A549 (cell line): Measurements from ENCODE around the gene PNPO. TPM values are rescaled to one million over a fixed set of nuclear protein-coding genes. Genes with fewer than 3 reads are reported as not detected.

Source experiments
- ATAC-seq, 2 experiments: fragments of 200-7000 bp in 1 of 2; fragments of >200 bp in 1 of 2; cut with Nextera tagmentation in 1 of 2; cut with Tn5 transposase in 1 of 2; 3 replicates each; pipeline versions ENCODE4 v1.8.0 to v1.9.1; 2018 to 2020; ENCODE audit warnings: mild to moderate bottlenecking in 1 of 2, moderate library complexity in 1 of 2
- CTCF ChIA-PET: fragments of 300-600 bp; sonication (Branson Sonifier 250); formaldehyde crosslinking; extraction: SDS; loops from one replicate; lab custom pipeline; 2021; ENCODE audit warnings: antibody characterized with exemption, inconsistent platforms; lab: Yijun Ruan, JAX
- POLR2A ChIA-PET: fragments of 350-600 bp; formaldehyde crosslinking; extraction: SDS; loops from one replicate; lab custom pipeline; 2021; ENCODE audit warnings: antibody characterized with exemption, inconsistent platforms; lab: Yijun Ruan, JAX
- DNase-seq, 2 experiments: peaks; one replicate each; pipeline versions ENCODE4 v3.0.0 to v3.0.0-alpha.2; 2011 to 2016; ENCODE audit warnings: low read depth in 1 of 2, low spot score in 1 of 2
- FAIRE-seq: peaks from 2 replicates; lab custom pipeline; 2011; peaks lifted over from hg19 to GRCh38; lab: Jason Lieb, UNC
- H3K27ac ChIP-seq, 2 experiments: fragments of >200 bp; sonication (Bioruptor Twin); formaldehyde crosslinking; 3 replicates each; pipeline ENCODE4 v1.5.1; 2016 to 2017
- H3K4me1 ChIP-seq: fragments of >200 bp; sonication (Bioruptor Twin); formaldehyde crosslinking; 3 replicates; pipeline ENCODE4 v1.6.1; 2016
- H3K4me2 ChIP-seq: fragments of >200 bp; sonication (Bioruptor Twin); formaldehyde crosslinking; 3 replicates; pipeline ENCODE4 v1.6.1; 2016
- H3K4me3 ChIP-seq: fragments of >200 bp; sonication (Bioruptor Twin); formaldehyde crosslinking; 3 replicates; pipeline ENCODE4 v1.5.1; 2016
- H3K9me3 ChIP-seq: fragments of >200 bp; sonication (Bioruptor Twin); formaldehyde crosslinking; 3 replicates; pipeline ENCODE4 v1.6.1; 2016
- ATOH8 ChIP-seq: fragments of 250-450 bp; sonication (Bioruptor Pico); IDR thresholded peaks from 2 replicates; pipeline ENCODE4 v1.5.0; 2020; ENCODE audit warnings: low read depth, mild to moderate bottlenecking, moderate library complexity
- BHLHE40 ChIP-seq: IDR thresholded peaks from 2 replicates; pipeline ENCODE4 v1.6.1; 2012; ENCODE audit warnings: low read depth, low read length, inconsistent platforms
- CBX8 ChIP-seq: fragments of 200-600 bp; sonication (generic); IDR thresholded peaks from 2 replicates; pipeline ENCODE4 v1.6.1; 2016
- CEBPB ChIP-seq, 2 experiments: fragments of >200 bp in 1 of 2; sonication (Bioruptor Twin) in 1 of 2; formaldehyde crosslinking in 1 of 2; IDR thresholded peaks; 2 replicates each; pipeline ENCODE4 v1.6.1; 2012 to 2016
- CHD2 ChIP-seq: fragments of 150-350 bp; IDR thresholded peaks from 2 replicates; pipeline ENCODE4 v1.6.1; 2014; ENCODE audit warnings: low read length; ENCODE audit not compliant: partially characterized antibody
- EP300 ChIP-seq, 2 experiments: fragments of >200 bp; sonication (Bioruptor Twin); formaldehyde crosslinking; IDR thresholded peaks; 2 replicates in 1 of 2; 3 replicates in 1 of 2; pipeline ENCODE4 v1.6.1; 2016 to 2017
- ESRRA ChIP-seq: fragments of 150-350 bp; IDR thresholded peaks from 2 replicates; pipeline ENCODE4 v1.6.1; 2014; ENCODE audit warnings: mild to moderate bottlenecking, low read length, borderline replicate concordance
- FOXS1 ChIP-seq: fragments of 250-450 bp; sonication (Bioruptor Pico); IDR thresholded peaks from 2 replicates; pipeline ENCODE4 v1.5.0; 2020; ENCODE audit warnings: mild to moderate bottlenecking, moderate library complexity
- GATA3 ChIP-seq: IDR thresholded peaks from 2 replicates; pipeline ENCODE4 v1.6.1; 2012; ENCODE audit warnings: borderline replicate concordance
- HDAC2 ChIP-seq: fragments of 200-600 bp; sonication (generic); IDR thresholded peaks from 2 replicates; pipeline ENCODE4 v1.6.1; 2016
- HES2 ChIP-seq: fragments of >200 bp; sonication (Bioruptor Twin); formaldehyde crosslinking; IDR thresholded peaks from 2 replicates; pipeline ENCODE4 v1.6.1; 2016
- HEYL ChIP-seq: fragments of 250-450 bp; sonication (Bioruptor Pico); IDR thresholded peaks from 2 replicates; pipeline ENCODE4 v1.8.0; 2021; ENCODE audit warnings: mild to moderate bottlenecking, moderate library complexity
- JUN ChIP-seq, 2 experiments: fragments of >200 bp; sonication (Bioruptor Twin); formaldehyde crosslinking; IDR thresholded peaks; 2 replicates in 1 of 2; 3 replicates in 1 of 2; pipeline ENCODE4 v1.6.1; 2016 to 2017
- JUNB ChIP-seq: fragments of >200 bp; sonication (Bioruptor Twin); formaldehyde crosslinking; IDR thresholded peaks from 2 replicates; pipeline ENCODE4 v1.6.1; 2016
- KDM1A ChIP-seq: fragments of 200-600 bp; sonication (generic); IDR thresholded peaks from 2 replicates; pipeline ENCODE4 v1.6.1; 2016; ENCODE audit warnings: low read depth, mild to moderate bottlenecking
- KDM5A ChIP-seq: fragments of 200-600 bp; sonication (generic); IDR thresholded peaks from 2 replicates; pipeline ENCODE4 v1.6.1; 2016; ENCODE audit warnings: antibody characterized with exemption, mild to moderate bottlenecking
- MAFK ChIP-seq: fragments of 450-650 bp; IDR thresholded peaks from 2 replicates; pipeline ENCODE4 v1.6.1; 2014; ENCODE audit not compliant: partially characterized antibody
- NFE2L2 ChIP-seq: fragments of 150-350 bp; conservative IDR thresholded peaks from 2 replicates; pipeline ENCODE4 v1.6.1; 2014; ENCODE audit warnings: low read length
- NR3C1 ChIP-seq: fragments of >200 bp; sonication (Bioruptor Twin); formaldehyde crosslinking; IDR thresholded peaks from 3 replicates; pipeline ENCODE4 v1.6.1; 2017
- PHF8 ChIP-seq: fragments of 200-600 bp; sonication (generic); IDR thresholded peaks from 2 replicates; pipeline ENCODE4 v1.6.1; 2016; ENCODE audit warnings: low read depth, mild to moderate bottlenecking, antibody characterized with exemption, moderate library complexity, borderline replicate concordance
- POLR2AphosphoS2 ChIP-seq: conservative IDR thresholded peaks from 2 replicates; pipeline ENCODE4 v1.6.1; 2012; ENCODE audit warnings: low read length, improper control_type of control experiment, inconsistent platforms
- RAD21 ChIP-seq, 2 experiments: fragments of >200 bp in 1 of 2; sonication (Bioruptor Twin) in 1 of 2; formaldehyde crosslinking in 1 of 2; IDR thresholded peaks in 1 of 2; conservative IDR thresholded peaks in 1 of 2; 2 replicates in 1 of 2; 3 replicates in 1 of 2; pipeline ENCODE4 v1.6.1; 2012 to 2018; ENCODE audit warnings: inconsistent platforms in 1 of 2
- RCOR1 ChIP-seq: fragments of 150-350 bp; IDR thresholded peaks from 2 replicates; pipeline ENCODE4 v1.6.1; 2014; ENCODE audit warnings: antibody characterized with exemption, low read length, low read depth
- SMC3 ChIP-seq: fragments of >200 bp; sonication (Bioruptor Twin); formaldehyde crosslinking; IDR thresholded peaks from 3 replicates; pipeline ENCODE4 v1.6.1; 2018; ENCODE audit warnings: inconsistent platforms
- TFCP2L1 ChIP-seq: fragments of 250-450 bp; sonication (Bioruptor Pico); IDR thresholded peaks from 2 replicates; pipeline ENCODE4 v1.5.0; 2021; ENCODE audit warnings: mild to moderate bottlenecking
- TP53 ChIP-seq: fragments of 250-450 bp; sonication (Bioruptor Pico); IDR thresholded peaks from 2 replicates; pipeline ENCODE4 v1.5.0; 2021; ENCODE audit warnings: mild to moderate bottlenecking, moderate library complexity
- ZC3H11A ChIP-seq: fragments of 450-650 bp; IDR thresholded peaks from 2 replicates; pipeline ENCODE4 v1.6.1; 2014; ENCODE audit warnings: antibody characterized with exemption, mild to moderate bottlenecking
- ZFP36 ChIP-seq: fragments of 450-650 bp; IDR thresholded peaks from 2 replicates; pipeline ENCODE4 v1.6.1; 2014; ENCODE audit warnings: borderline replicate concordance; ENCODE audit not compliant: partially characterized antibody
- WGBS: methylation state at CpG from one replicate; pipeline ENCODE4 v1.1.6; 2017; ENCODE audit errors: missing lambda C conversion rate; 5-methylcytosine and 5-hydroxymethylcytosine counted together
- polyA plus RNA-seq, 4 experiments: library from polyadenylated mRNA; depleted of rRNA in 3 of 4; stranded (reverse); fragments of >200 nt; fragmentation: RNase III in 1 of 4; extraction: RNeasy Plus Mini Kit Qiagen cat#74134 plus additional on column Dnase treatment in 1 of 4; gene quantifications; 2 replicates in 3 of 4; 3 replicates in 1 of 4; pipeline ENCODE4 v1.2.3, GENCODE V29; 2011 to 2017
- TF ChIP-seq, protein P1 (sequence below): IDR thresholded peaks from 2 replicates; pipeline ENCODE4 v1.6.1; 2012; ENCODE audit warnings: low read depth, borderline replicate concordance
- TF ChIP-seq, protein P2 (sequence below): fragments of >200 bp; sonication (Bioruptor Twin); formaldehyde crosslinking; IDR thresholded peaks from 3 replicates; pipeline ENCODE4 v1.5.1; 2016
- TF ChIP-seq, protein P3 (sequence below): fragments of 200-600 bp; sonication (generic); IDR thresholded peaks from 2 replicates; pipeline ENCODE4 v1.6.1; 2016; ENCODE audit warnings: antibody characterized with exemption, mild to moderate bottlenecking, moderate library complexity

PNPO gene
- polyA plus RNA-seq, 2 of the 4 experiments (the other 2 are of a cell fraction) = 29.5 to 40.8 TPM

GRCh38 chr17:47948706-47949196 lies 7.4 kb downstream of the PNPO start (continued):
- TF ChIP-seq EP300 (IDR thresholded peaks at IDR 0.05) (peak; percentile 28 to 50; a peak in 2 of 5 replicates), ESRRA (no peak), MAFK (peak; percentile 25), TP53 (CRISPR knock-in tag) (no peak), KDM1A (no peak)

- Histone ChIP-seq H3K4me2 (peak overlapping the region; percentile 70), H3K9me3 (no peaks in the 10 kb centered on the region), H3K27ac (peak overlapping the region; percentile 77 to 87), H3K4me3 (peak overlapping the region; percentile 5; the same call in 1 of the 3 replicates), H3K4me1 (peaks cover 48% of the 10 kb centered on the region)
- ChIA-PET POLR2A (interaction anchor here (0.6 to 1.8 kb wide), 4 partner anchors 8 to 119 kb away, joined by 3 to 10 read pairs (median 7); partner anchors contain the start of genes CDK5RAP3 and PRR15L), CTCF (interaction anchor here (0.7 to 24.7 kb wide), 43 partner anchors 18 to 1440 kb away, joined by 3 to 1426 read pairs (median 5); partner anchors contain the start of genes CDK5RAP3, LRRC46, MRPL10 and PNPO)
- no peak for FAIRE-seq
- DNase-seq = peak; percentile 80 to 85
- no peak for TF ChIP-seq GATA3
- no peak for TF ChIP-seq ZFP36
- no peak for TF ChIP-seq HES2
- TF ChIP-seq JUNB = no peak
- peak in 1 of 2 experiments; percentile 60; a peak in 1 of 4 replicates for TF ChIP-seq CEBPB (IDR thresholded peaks at IDR 0.05)
- TF ChIP-seq JUN (IDR thresholded peaks at IDR 0.05) = no peak
- TF ChIP-seq CHD2 = no peak
- TF ChIP-seq, protein P1, sequence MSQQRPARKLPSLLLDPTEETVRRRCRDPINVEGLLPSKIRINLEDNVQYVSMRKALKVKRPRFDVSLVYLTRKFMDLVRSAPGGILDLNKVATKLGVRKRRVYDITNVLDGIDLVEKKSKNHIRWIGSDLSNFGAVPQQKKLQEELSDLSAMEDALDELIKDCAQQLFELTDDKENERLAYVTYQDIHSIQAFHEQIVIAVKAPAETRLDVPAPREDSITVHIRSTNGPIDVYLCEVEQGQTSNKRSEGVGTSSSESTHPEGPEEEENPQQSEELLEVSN = no peak
- TF ChIP-seq POLR2AphosphoS2 = no peak
- no peak for TF ChIP-seq EP300 (IDR thresholded peaks at IDR 0.05)
- TF ChIP-seq NR3C1 = no peak
- TF ChIP-seq SMC3 = peak; percentile 95
- no peak for TF ChIP-seq TFCP2L1 (CRISPR knock-in tag)
- no peak for TF ChIP-seq FOXS1 (CRISPR knock-in tag)
- no peak for TF ChIP-seq KDM1A
- no peak for TF ChIP-seq NFE2L2
- TF ChIP-seq, protein P2, sequence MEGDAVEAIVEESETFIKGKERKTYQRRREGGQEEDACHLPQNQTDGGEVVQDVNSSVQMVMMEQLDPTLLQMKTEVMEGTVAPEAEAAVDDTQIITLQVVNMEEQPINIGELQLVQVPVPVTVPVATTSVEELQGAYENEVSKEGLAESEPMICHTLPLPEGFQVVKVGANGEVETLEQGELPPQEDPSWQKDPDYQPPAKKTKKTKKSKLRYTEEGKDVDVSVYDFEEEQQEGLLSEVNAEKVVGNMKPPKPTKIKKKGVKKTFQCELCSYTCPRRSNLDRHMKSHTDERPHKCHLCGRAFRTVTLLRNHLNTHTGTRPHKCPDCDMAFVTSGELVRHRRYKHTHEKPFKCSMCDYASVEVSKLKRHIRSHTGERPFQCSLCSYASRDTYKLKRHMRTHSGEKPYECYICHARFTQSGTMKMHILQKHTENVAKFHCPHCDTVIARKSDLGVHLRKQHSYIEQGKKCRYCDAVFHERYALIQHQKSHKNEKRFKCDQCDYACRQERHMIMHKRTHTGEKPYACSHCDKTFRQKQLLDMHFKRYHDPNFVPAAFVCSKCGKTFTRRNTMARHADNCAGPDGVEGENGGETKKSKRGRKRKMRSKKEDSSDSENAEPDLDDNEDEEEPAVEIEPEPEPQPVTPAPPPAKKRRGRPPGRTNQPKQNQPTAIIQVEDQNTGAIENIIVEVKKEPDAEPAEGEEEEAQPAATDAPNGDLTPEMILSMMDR = peak; percentile 99
- peak; percentile 53; the same call in 1 of the 2 replicates for TF ChIP-seq KDM5A
- no peak for TF ChIP-seq TP53 (CRISPR knock-in tag)
- peak; percentile 96 to 97 for TF ChIP-seq RAD21 (conservative IDR thresholded peaks at IDR 0.05 in 1 of 2, IDR thresholded peaks at IDR 0.05 in 1 of 2)
- ATAC-seq = peak; percentile 71 to 88
- 2% methylated on average over 22 of the region's 22 CpGs for WGBS
Observed at GRCh38 chr17:47949197-47949759, 7.9 kb downstream of the PNPO start.

DNA sequence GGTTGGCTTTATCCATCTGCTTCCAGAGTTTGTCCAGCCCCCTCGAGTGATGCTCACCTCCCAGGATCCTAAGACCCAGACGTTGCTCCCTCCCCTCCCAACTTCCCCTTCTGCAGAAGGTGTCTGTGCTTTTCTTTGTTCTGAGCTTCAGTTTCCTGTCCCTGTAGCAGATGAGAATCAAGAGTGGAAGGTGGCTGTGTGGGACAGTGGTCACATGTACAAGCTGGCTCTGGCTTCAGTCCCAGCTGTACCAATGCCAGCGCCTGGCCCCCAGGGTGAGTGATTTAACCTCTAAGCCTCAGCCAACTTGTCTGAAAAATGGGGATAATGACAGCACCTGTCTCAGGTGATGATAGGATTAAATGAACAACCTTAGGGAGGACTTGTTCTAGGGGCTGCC lies 8.6 kb downstream of the PNPO start:
- DNase-seq = no peak
- no peak for FAIRE-seq
- TF ChIP-seq CBX8 (no peak), ATOH8 (CRISPR knock-in tag) (no peak), HEYL (no peak), PHF8 (no peak), MAFK (no peak), HDAC2 (no peak), BHLHE40 (no peak), JUNB (no peak), RCOR1 (no peak), ZC3H11A (no peak)
- TF ChIP-seq, protein P3, sequence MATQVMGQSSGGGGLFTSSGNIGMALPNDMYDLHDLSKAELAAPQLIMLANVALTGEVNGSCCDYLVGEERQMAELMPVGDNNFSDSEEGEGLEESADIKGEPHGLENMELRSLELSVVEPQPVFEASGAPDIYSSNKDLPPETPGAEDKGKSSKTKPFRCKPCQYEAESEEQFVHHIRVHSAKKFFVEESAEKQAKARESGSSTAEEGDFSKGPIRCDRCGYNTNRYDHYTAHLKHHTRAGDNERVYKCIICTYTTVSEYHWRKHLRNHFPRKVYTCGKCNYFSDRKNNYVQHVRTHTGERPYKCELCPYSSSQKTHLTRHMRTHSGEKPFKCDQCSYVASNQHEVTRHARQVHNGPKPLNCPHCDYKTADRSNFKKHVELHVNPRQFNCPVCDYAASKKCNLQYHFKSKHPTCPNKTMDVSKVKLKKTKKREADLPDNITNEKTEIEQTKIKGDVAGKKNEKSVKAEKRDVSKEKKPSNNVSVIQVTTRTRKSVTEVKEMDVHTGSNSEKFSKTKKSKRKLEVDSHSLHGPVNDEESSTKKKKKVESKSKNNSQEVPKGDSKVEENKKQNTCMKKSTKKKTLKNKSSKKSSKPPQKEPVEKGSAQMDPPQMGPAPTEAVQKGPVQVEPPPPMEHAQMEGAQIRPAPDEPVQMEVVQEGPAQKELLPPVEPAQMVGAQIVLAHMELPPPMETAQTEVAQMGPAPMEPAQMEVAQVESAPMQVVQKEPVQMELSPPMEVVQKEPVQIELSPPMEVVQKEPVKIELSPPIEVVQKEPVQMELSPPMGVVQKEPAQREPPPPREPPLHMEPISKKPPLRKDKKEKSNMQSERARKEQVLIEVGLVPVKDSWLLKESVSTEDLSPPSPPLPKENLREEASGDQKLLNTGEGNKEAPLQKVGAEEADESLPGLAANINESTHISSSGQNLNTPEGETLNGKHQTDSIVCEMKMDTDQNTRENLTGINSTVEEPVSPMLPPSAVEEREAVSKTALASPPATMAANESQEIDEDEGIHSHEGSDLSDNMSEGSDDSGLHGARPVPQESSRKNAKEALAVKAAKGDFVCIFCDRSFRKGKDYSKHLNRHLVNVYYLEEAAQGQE = no peak

More for the DNA sequence above, 8.6 kb downstream of the PNPO start:
- Histone ChIP-seq H3K9me3 (no peaks in the 10 kb centered on the region), H3K27ac (peak overlapping the region; percentile 77 to 87), H3K4me2 (peak overlapping the region; percentile 70), H3K4me1 (peaks cover 48% of the 10 kb centered on the region), H3K4me3 (no peak overlapping the region)
- ChIA-PET POLR2A (interaction anchor here (1.3 to 1.8 kb wide), 2 partner anchors 7 to 21 kb away, joined by 7 read pairs; partner anchors contain the start of genes CDK5RAP3 and PRR15L), CTCF (interaction anchor here (0.5 to 24.7 kb wide), 37 partner anchors 18 to 316 kb away, joined by 3 to 1426 read pairs (median 5); partner anchors contain the start of genes CDK5RAP3, PNPO, PRR15L and SCRN2)
- ATAC-seq = no peak
- 85% methylated on average over 3 of the region's 3 CpGs for WGBS
